Duodenal mucosa (tissue), 2 donors: ENCODE measurements around the gene L3MBTL1.
"Not testable (repeated sequence)": the region's sequence is repeated elsewhere in the genome, so short reads cannot be mapped to it uniquely, and the experiment has no call there.

Source experiments
- H3K27ac ChIP-seq: one replicate; pipeline ENCODE4 v1.7.0; 2013; ENCODE audit warnings: low read depth, low read length
- H3K27me3 ChIP-seq, 2 donors: one replicate each; pipeline ENCODE4 v1.7.0; 2013; ENCODE audit warnings: low read length in 2 of 2, control low read depth in 1 of 2; ENCODE audit not compliant: insufficient read depth in 2 of 2, control insufficient read depth in 1 of 2
- H3K36me3 ChIP-seq, 2 donors: one replicate each; pipeline ENCODE4 v1.7.0; 2013; ENCODE audit warnings: low read length in 2 of 2, control low read depth in 1 of 2; ENCODE audit not compliant: insufficient read depth in 2 of 2, control insufficient read depth in 1 of 2
- H3K4me1 ChIP-seq, 2 donors: one replicate each; pipeline ENCODE4 v1.7.0; 2013; ENCODE audit warnings: low read length in 2 of 2, control low read depth in 1 of 2; ENCODE audit not compliant: insufficient read depth in 2 of 2, control insufficient read depth in 1 of 2
- H3K4me3 ChIP-seq, 2 donors: one replicate each; pipeline ENCODE4 v1.7.0; 2013; ENCODE audit warnings: low read length in 2 of 2, low read depth in 1 of 2
- H3K9ac ChIP-seq, 2 donors: one replicate each; pipeline ENCODE4 v1.7.0; 2013; ENCODE audit warnings: low read length in 2 of 2, low read depth in 1 of 2
- H3K9me3 ChIP-seq, 2 donors: one replicate each; pipeline ENCODE4 v1.7.0; 2013; ENCODE audit warnings: low read length in 2 of 2, control low read depth in 1 of 2; ENCODE audit not compliant: control insufficient read depth in 1 of 2

Gene L3MBTL1

GRCh38 chr20:43583982-43584432 is 76.5 kb downstream of the L3MBTL1 start:
- H3K9ac ChIP-seq = no peak overlapping the region
- no peaks in the 10 kb centered on the region for H3K27me3 ChIP-seq
- H3K9me3 ChIP-seq = no peaks in the 10 kb centered on the region
- H3K36me3 ChIP-seq = peaks cover 12 to 37% of the 10 kb centered on the region in 2 donors
- no peaks in the 10 kb centered on the region for H3K4me1 ChIP-seq
- no peak overlapping the region for H3K4me3 ChIP-seq
- H3K27ac ChIP-seq = no peak overlapping the region

GRCh38 chr20:43584448-43585136 is 77.1 kb downstream of the L3MBTL1 start:
- no peaks in the 10 kb centered on the region for H3K9me3 ChIP-seq
- H3K4me1 ChIP-seq = no peaks in the 10 kb centered on the region

GRCh38 chr20:43586641-43587040 is 79.1 kb downstream of the L3MBTL1 start:
- H3K9ac ChIP-seq = no peak overlapping the region
- no peaks in the 10 kb centered on the region for H3K27me3 ChIP-seq
- H3K36me3 ChIP-seq = peaks cover 4 to 29% of the 10 kb centered on the region in 2 donors
- peaks cover 4 to 10% of the 10 kb centered on the region in 2 donors for H3K4me1 ChIP-seq
- no peak overlapping the region for H3K27ac ChIP-seq
- H3K9me3 ChIP-seq = no peaks in the 10 kb centered on the region
- no peak overlapping the region for H3K4me3 ChIP-seq

More at GRCh38 chr20:43584448-43585136, 77.1 kb downstream of the L3MBTL1 start:
- peaks cover 9 to 36% of the 10 kb centered on the region in 2 donors for H3K36me3 ChIP-seq
- H3K27ac ChIP-seq = no peak overlapping the region
- no peak overlapping the region for H3K9ac ChIP-seq
- no peak overlapping the region for H3K4me3 ChIP-seq
- H3K27me3 ChIP-seq = no peaks in the 10 kb centered on the region

- H3K4me3 ChIP-seq, H3K27me3 ChIP-seq, H3K4me1 ChIP-seq, H3K9ac ChIP-seq, H3K9me3 ChIP-seq, H3K27ac ChIP-seq: not testable (repeated sequence)
- peaks cover 4 to 20% of the 10 kb centered on the region in 2 donors for H3K36me3 ChIP-seq
These were observed 81.0 kb downstream of the L3MBTL1 start for GRCh38 chr20:43588526-43588925.

GRCh38 chr20:43590036-43590391 is 82.5 kb downstream of the L3MBTL1 start:
- Histone ChIP-seq H3K4me3 (peak overlapping the region; percentile 74 to 93), H3K36me3 (peaks cover 4 to 11% of the 10 kb centered on the region in 2 donors), H3K9ac (peak overlapping the region; percentile 25 to 56), H3K27me3 (no peaks in the 10 kb centered on the region), H3K27ac (peak overlapping the region; percentile 11), H3K9me3 (no peaks in the 10 kb centered on the region), H3K4me1 (peaks cover 4 to 10% of the 10 kb centered on the region in 2 donors)

- Histone ChIP-seq H3K27me3 (no peaks in the 10 kb centered on the region), H3K9me3 (no peaks in the 10 kb centered on the region), H3K27ac (peak within 1 kb of the TSS; percentile 11), H3K4me3 (peak within 1 kb of the TSS; percentile 74 to 93), H3K9ac (peak within 1 kb of the TSS; percentile 45 to 56), H3K36me3 (peaks cover 0 to 9% of the 10 kb centered on the region in 2 donors), H3K4me1 (peaks cover 4 to 10% of the 10 kb centered on the region in 2 donors)
These were observed 83.2 kb downstream of the L3MBTL1 start, which contains the start of gene IFT52 for GRCh38 chr20:43590392-43591303. IFT52 (plus strand) TSS chr20:43590937; CDS start chr20:43594699, 3,762 bp downstream.
